Nephron progenitor cell (in vitro differentiated cells): ENCODE measurements around the gene VAPA.

Experiments used
- DNase-seq: peaks from one replicate; pipeline ENCODE4 v3.0.0; 2021
- H3K27ac Mint-ChIP-seq: 2 replicates; pipeline ENCODE4 v1.8.0; 2021; ENCODE audit warnings: mild to moderate bottlenecking, moderate library complexity, mixed read lengths
- H3K27me3 Mint-ChIP-seq: 2 replicates; pipeline ENCODE4 v1.8.0; 2021; ENCODE audit warnings: mild to moderate bottlenecking, low read depth, mixed read lengths; ENCODE audit not compliant: poor library complexity
- H3K36me3 Mint-ChIP-seq: 2 replicates; pipeline ENCODE4 v1.8.0; 2021; ENCODE audit warnings: low read depth, mixed read lengths
- H3K4me1 Mint-ChIP-seq: 2 replicates; pipeline ENCODE4 v1.8.0; 2021; ENCODE audit warnings: mixed read lengths
- H3K4me3 Mint-ChIP-seq: 2 replicates; pipeline ENCODE4 v1.8.0; 2021; ENCODE audit warnings: mild to moderate bottlenecking, moderate library complexity, mixed read lengths
- H3K9me3 Mint-ChIP-seq: 2 replicates; pipeline ENCODE4 v1.8.0; 2021; ENCODE audit warnings: mild to moderate bottlenecking, moderate library complexity, mixed read lengths
- CTCF ChIP-seq: fragments of 200-600 bp; sonication (generic); IDR thresholded peaks from 2 replicates; pipeline ENCODE4 v1.5.0; 2021; ENCODE audit warnings: antibody characterized with exemption

Gene VAPA

GRCh38 chr18:9943311-9943710, 29.5 kb downstream of the VAPA start:
- Mint-ChIP-seq H3K4me3 (no peak overlapping the region), H3K4me1 (peaks cover 9% of the 10 kb centered on the region), H3K9me3 (no peaks in the 10 kb centered on the region), H3K36me3 (peaks cover 66% of the 10 kb centered on the region), H3K27me3 (no peaks in the 10 kb centered on the region), H3K27ac (no peak overlapping the region)
- TF ChIP-seq CTCF, result no peak
- no peak for DNase-seq

DNA sequence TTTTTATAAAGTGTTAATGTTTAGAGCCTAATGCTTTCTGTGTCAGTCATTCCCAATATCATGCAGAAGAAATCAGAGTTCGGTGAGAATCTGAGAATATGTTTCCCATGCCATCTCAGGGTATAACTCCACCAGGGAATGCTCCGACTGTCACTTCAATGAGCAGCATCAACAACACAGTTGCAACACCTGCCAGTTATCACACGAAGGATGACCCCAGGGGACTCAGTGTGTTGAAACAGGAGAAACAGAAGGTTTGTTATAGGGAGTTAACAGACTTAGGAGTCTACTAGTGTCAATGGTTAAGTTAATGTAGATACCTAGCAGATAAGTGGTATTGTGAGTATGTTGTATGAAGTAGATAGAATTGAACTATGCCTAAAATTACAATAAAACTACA, 31.0 kb downstream of the VAPA start:
- no peak for TF ChIP-seq CTCF
- Mint-ChIP-seq H3K36me3 (peaks cover 67% of the 10 kb centered on the region), H3K27ac (no peak overlapping the region), H3K9me3 (no peaks in the 10 kb centered on the region), H3K4me1 (peaks cover 9% of the 10 kb centered on the region), H3K27me3 (no peaks in the 10 kb centered on the region), H3K4me3 (no peak overlapping the region)
- DNase-seq, result no peak

DNA sequence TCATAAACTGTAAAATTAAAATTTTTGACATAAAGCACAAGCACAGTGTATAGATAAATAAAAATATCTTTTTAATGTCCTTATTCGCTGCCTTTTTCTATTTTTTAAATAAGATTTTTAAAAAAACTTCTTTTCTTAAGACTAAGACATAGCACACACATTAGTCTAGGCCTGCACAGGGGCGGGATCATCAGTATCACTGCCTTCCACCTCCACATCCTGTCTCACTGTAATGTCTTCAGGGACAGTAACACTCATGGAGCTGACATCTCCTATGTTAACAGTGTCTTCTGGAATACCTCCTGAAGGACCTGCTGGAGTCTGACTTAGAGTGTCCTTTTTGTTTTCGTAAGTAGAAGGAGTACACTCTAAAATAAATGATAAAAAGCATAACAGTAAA, 33.0 kb downstream of the VAPA start:
- no peak for TF ChIP-seq CTCF
- no peak for DNase-seq
- Mint-ChIP-seq H3K4me3 (no peak overlapping the region), H3K4me1 (peaks cover 9% of the 10 kb centered on the region), H3K9me3 (no peaks in the 10 kb centered on the region), H3K36me3 (peaks cover 57% of the 10 kb centered on the region), H3K27me3 (no peaks in the 10 kb centered on the region), H3K27ac (no peak overlapping the region)

DNA sequence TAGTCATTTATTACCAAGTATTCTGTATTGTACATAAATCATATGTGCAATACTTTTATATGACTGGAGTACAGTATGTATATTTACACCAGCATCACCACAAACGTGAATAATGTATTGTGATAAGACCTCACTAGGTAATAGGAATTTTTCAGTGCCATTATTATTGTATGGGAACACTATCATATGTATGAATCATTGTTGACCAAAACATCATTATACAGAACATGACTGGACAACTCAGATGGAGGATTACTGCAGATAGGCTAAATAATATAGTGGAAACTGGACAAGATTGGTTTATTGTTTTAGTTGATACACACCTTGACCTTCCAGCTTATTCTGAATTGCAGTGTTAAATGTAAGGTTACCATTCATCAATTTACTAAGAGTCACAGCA, 33.4 kb downstream of the VAPA start:
- Mint-ChIP-seq H3K36me3 (peaks cover 57% of the 10 kb centered on the region), H3K27me3 (no peaks in the 10 kb centered on the region), H3K27ac (no peak overlapping the region), H3K4me3 (no peak overlapping the region), H3K4me1 (peaks cover 9% of the 10 kb centered on the region), H3K9me3 (no peaks in the 10 kb centered on the region)
- no peak for DNase-seq
- no peak for TF ChIP-seq CTCF

DNA sequence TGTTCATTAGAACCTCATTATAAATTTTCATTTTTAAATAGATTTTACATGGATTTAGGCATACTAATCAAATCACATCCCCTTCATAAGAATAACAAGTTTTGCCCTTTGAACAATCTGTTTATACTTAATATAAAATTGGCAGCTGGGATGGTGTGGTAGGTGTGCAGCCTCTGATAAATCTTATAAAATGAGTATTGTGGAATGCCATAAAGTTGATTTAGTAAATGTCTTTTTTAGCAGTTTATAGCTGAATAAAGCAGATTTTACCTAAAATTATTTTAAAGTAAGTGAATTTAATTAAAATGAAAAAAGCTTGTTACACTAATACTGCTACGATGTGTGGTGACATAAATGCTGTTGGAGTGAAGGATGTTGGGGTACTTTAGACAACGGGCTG, 35.5 kb downstream of the VAPA start:
- peaks cover 6% of the 10 kb centered on the region for H3K4me1 Mint-ChIP-seq
- H3K27me3 Mint-ChIP-seq, result no peaks in the 10 kb centered on the region
- no peak for TF ChIP-seq CTCF

GRCh38 chr18:9949861-9950260, 36.0 kb downstream of the VAPA start:
- no peak for DNase-seq
- H3K4me3 Mint-ChIP-seq, result no peak overlapping the region
- H3K9me3 Mint-ChIP-seq, result no peaks in the 10 kb centered on the region
- peaks cover 55% of the 10 kb centered on the region for H3K36me3 Mint-ChIP-seq
- H3K27me3 Mint-ChIP-seq, result no peaks in the 10 kb centered on the region
- no peak for TF ChIP-seq CTCF
- H3K4me1 Mint-ChIP-seq, result peaks cover under 1% of the 10 kb centered on the region
- no peak overlapping the region for H3K27ac Mint-ChIP-seq

More for the DNA sequence above, 35.5 kb downstream of the VAPA start:
- DNase-seq, result no peak
- peaks cover 60% of the 10 kb centered on the region for H3K36me3 Mint-ChIP-seq
- no peak overlapping the region for H3K27ac Mint-ChIP-seq
- no peak overlapping the region for H3K4me3 Mint-ChIP-seq
- H3K9me3 Mint-ChIP-seq, result no peaks in the 10 kb centered on the region
